ENCODE data around the gene HDAC7.

The HDAC7 gene

GRCh38 chr12:47734725-47735480 is 84.8 kb downstream of the HDAC7 start:
- DNase-seq, result peak; percentile 63

GRCh38 chr12:47733142-47733541 is 86.6 kb downstream of the HDAC7 start:
- H3K27me3 ChIP-seq (ENCODE audit: insufficient read depth, low read depth, severe bottlenecking), result no peaks in the 10 kb centered on the region
- H3K9me3 ChIP-seq (ENCODE audit: severe bottlenecking), result no peaks in the 10 kb centered on the region
- H3K4me3 ChIP-seq (ENCODE audit: low read depth, low read length), result no peak overlapping the region
- DNase-seq, result no peak
- TF ChIP-seq CTCF (IDR thresholded peaks at IDR 0.05; ENCODE audit: low read depth, low read length), result no peak
- H3K36me3 ChIP-seq, result no peaks in the 10 kb centered on the region
- H3K27ac ChIP-seq, result no peak overlapping the region

More at GRCh38 chr12:47734725-47735480, 84.8 kb downstream of the HDAC7 start:
- Histone ChIP-seq H3K4me3 (ENCODE audit: low read depth, low read length) (no peak overlapping the region), H3K27ac (peak overlapping the region; percentile 36), H3K9me3 (ENCODE audit: severe bottlenecking) (no peaks in the 10 kb centered on the region), H3K36me3 (no peaks in the 10 kb centered on the region), H3K27me3 (ENCODE audit: insufficient read depth, low read depth, severe bottlenecking) (no peaks in the 10 kb centered on the region)
- no peak for TF ChIP-seq CTCF (IDR thresholded peaks at IDR 0.05; ENCODE audit: low read depth, low read length)
